ENCODE measurements around the gene NBPF1.
"Not testable (repeated sequence)": the region's sequence is repeated elsewhere in the genome, so short reads cannot be mapped to it uniquely, and the experiment has no call there.

NBPF1 gene

GRCh38 chr1:16641159-16641975, 28.0 kb upstream of the NBPF1 start:
- not testable (repeated sequence) for DNase-seq

- DNase-seq, result not testable (repeated sequence)
These were observed 26.0 kb upstream of the NBPF1 start for GRCh38 chr1:16639091-16640031.

- not testable (repeated sequence) for DNase-seq
These were observed 24.8 kb upstream of the NBPF1 start for GRCh38 chr1:16637941-16638778.

GRCh38 chr1:16636551-16637195, 23.3 kb upstream of the NBPF1 start:
- DNase-seq, result not testable (repeated sequence)

- not testable (repeated sequence) for DNase-seq
These were observed 22.6 kb upstream of the NBPF1 start for GRCh38 chr1:16635959-16636358.

GRCh38 chr1:16633540-16634282, 20.3 kb upstream of the NBPF1 start:
- DNase-seq, result not testable (repeated sequence)

GRCh38 chr1:16632044-16632850, 18.9 kb upstream of the NBPF1 start:
- not testable (repeated sequence) for DNase-seq

GRCh38 chr1:16631248-16632043, 18.1 kb upstream of the NBPF1 start:
- no peak for DNase-seq

GRCh38 chr1:16630661-16631247, 17.4 kb upstream of the NBPF1 start:
- no peak for DNase-seq

- not testable (repeated sequence) for DNase-seq
These were observed 16.7 kb upstream of the NBPF1 start for GRCh38 chr1:16629916-16630530.

GRCh38 chr1:16628361-16629111, 15.2 kb upstream of the NBPF1 start:
- DNase-seq, result no peak

GRCh38 chr1:16626409-16626983, 13.1 kb upstream of the NBPF1 start:
- not testable (repeated sequence) for DNase-seq

- no peak for DNase-seq
These were observed 12.4 kb upstream of the NBPF1 start for GRCh38 chr1:16625497-16626408.

GRCh38 chr1:16623812-16624719, 10.7 kb upstream of the NBPF1 start:
- DNase-seq, result not testable (repeated sequence)

- DNase-seq, result not testable (repeated sequence)
These were observed 10.0 kb upstream of the NBPF1 start for GRCh38 chr1:16623337-16623736.
